Hepatocyte (in vitro differentiated cells): ENCODE data around the gene SH3BGR.

Experiments
- EZH2 ChIP-seq: fragments of 200-600 bp; sonication (generic); IDR thresholded peaks from 2 replicates; pipeline ENCODE4 v1.6.1; 2016; ENCODE audit warnings: antibody characterized with exemption, mild to moderate bottlenecking, borderline replicate concordance
- TF ChIP-seq, protein P1 (sequence below): fragments of 200-600 bp; sonication (generic); IDR thresholded peaks from 2 replicates; pipeline ENCODE4 v1.5.1; 2016; ENCODE audit warnings: antibody characterized with exemption, mild to moderate bottlenecking; ENCODE audit not compliant: poor library complexity

GRCh38 chr21:39564200-39564599 lies 112.4 kb downstream of the SH3BGR start:
- TF ChIP-seq EZH2: no peak
- TF ChIP-seq, protein P1, sequence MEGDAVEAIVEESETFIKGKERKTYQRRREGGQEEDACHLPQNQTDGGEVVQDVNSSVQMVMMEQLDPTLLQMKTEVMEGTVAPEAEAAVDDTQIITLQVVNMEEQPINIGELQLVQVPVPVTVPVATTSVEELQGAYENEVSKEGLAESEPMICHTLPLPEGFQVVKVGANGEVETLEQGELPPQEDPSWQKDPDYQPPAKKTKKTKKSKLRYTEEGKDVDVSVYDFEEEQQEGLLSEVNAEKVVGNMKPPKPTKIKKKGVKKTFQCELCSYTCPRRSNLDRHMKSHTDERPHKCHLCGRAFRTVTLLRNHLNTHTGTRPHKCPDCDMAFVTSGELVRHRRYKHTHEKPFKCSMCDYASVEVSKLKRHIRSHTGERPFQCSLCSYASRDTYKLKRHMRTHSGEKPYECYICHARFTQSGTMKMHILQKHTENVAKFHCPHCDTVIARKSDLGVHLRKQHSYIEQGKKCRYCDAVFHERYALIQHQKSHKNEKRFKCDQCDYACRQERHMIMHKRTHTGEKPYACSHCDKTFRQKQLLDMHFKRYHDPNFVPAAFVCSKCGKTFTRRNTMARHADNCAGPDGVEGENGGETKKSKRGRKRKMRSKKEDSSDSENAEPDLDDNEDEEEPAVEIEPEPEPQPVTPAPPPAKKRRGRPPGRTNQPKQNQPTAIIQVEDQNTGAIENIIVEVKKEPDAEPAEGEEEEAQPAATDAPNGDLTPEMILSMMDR: no peak
